Measurements from ENCODE around the gene USP6NL. TPM values are rescaled to one million over a fixed set of nuclear protein-coding genes. Genes with fewer than 3 reads are reported as not detected.

Gene USP6NL
- total RNA-seq, 1 experiment from 2014 or later = 21.4 TPM

DNA sequence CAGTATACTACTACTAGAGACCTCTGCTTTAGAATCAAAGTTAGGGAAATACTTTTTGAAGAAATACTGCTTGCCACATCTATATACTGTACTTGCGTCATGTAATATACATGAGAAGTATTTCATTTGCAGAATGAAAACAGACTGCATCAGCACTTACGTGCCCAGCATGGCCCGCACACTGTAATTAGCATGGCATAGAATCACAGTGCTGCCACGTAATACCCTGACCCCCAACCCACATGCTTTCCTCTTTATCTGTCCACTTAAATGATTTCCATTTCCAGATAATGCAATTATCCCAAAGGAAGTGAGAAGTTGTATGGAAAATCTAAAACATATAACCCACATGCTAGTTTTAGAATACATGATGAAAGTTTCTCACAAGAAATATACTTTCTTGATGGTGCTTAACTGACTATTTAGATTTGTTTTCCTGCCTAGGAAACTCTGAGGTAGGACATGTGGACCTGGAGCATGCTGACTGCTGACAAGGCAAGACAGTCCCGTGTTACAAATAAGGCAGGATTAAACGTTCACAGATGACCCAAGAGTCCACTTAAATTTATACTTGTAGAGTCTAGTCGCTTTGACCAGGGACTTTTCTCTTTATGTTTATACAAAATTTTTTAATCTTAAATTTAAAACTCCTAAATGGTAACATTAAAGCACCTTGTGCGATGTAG lies 12.6 kb downstream of the USP6NL start:
- Mint-ChIP-seq H3K27me3 (ENCODE audit: low read depth) (no peaks in the 10 kb centered on the region), H3K4me1 (peaks cover 44% of the 10 kb centered on the region), H3K36me3 (peaks cover 3% of the 10 kb centered on the region; the same call in 1 of the 2 replicates), H3K27ac (peak overlapping the region; percentile 29; the same call in 1 of the 2 replicates), H3K4me3 (no peak overlapping the region), H3K9me3 (no peaks in the 10 kb centered on the region)
- CTCF ChIA-PET = interaction anchor here (0.6 to 1.7 kb wide), 2 partner anchors 10 to 1183 kb away, joined by 3 read pairs; no protein-coding TSS in a partner anchor
- no peak for ATAC-seq
- POLR2A ChIA-PET = no interaction called here
- no peak for DNase-seq (ENCODE audit: low spot score)
- TF ChIP-seq, protein P1, sequence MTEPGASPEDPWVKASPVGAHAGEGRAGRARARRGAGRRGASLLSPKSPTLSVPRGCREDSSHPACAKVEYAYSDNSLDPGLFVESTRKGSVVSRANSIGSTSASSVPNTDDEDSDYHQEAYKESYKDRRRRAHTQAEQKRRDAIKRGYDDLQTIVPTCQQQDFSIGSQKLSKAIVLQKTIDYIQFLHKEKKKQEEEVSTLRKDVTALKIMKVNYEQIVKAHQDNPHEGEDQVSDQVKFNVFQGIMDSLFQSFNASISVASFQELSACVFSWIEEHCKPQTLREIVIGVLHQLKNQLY (CRISPR knock-in tag; IDR thresholded peaks at IDR 0.05) = no peak
- TF ChIP-seq TP53 (CRISPR knock-in tag; IDR thresholded peaks at IDR 0.05) (no peak), ZNF121 (CRISPR knock-in tag; IDR thresholded peaks at IDR 0.05) (no peak), USF2 (CRISPR knock-in tag; IDR thresholded peaks at IDR 0.05) (no peak), EMX1 (CRISPR knock-in tag; IDR thresholded peaks at IDR 0.05) (no peak), CDX4 (CRISPR knock-in tag; IDR thresholded peaks at IDR 0.05; ENCODE audit: borderline replicate concordance) (no peak), HMGXB4 (CRISPR knock-in tag; IDR thresholded peaks at IDR 0.05) (no peak), ESRRA (CRISPR knock-in tag; IDR thresholded peaks at IDR 0.05; ENCODE audit: borderline replicate concordance) (no peak), AFF4 (CRISPR knock-in tag; IDR thresholded peaks at IDR 0.05; ENCODE audit: borderline replicate concordance) (no peak), NFYB (CRISPR knock-in tag; conservative IDR thresholded peaks at IDR 0.05; ENCODE audit: low read depth) (no peak)
- TF ChIP-seq, protein P2, sequence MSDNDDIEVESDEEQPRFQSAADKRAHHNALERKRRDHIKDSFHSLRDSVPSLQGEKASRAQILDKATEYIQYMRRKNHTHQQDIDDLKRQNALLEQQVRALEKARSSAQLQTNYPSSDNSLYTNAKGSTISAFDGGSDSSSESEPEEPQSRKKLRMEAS (CRISPR knock-in tag; IDR thresholded peaks at IDR 0.05) = no peak
- TF ChIP-seq, protein P3, sequence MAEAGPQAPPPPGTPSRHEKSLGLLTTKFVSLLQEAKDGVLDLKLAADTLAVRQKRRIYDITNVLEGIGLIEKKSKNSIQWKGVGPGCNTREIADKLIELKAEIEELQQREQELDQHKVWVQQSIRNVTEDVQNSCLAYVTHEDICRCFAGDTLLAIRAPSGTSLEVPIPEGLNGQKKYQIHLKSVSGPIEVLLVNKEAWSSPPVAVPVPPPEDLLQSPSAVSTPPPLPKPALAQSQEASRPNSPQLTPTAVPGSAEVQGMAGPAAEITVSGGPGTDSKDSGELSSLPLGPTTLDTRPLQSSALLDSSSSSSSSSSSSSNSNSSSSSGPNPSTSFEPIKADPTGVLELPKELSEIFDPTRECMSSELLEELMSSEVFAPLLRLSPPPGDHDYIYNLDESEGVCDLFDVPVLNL (CRISPR knock-in tag; IDR thresholded peaks at IDR 0.05; ENCODE audit: borderline replicate concordance, low read depth) = no peak
- TF ChIP-seq, protein P4, sequence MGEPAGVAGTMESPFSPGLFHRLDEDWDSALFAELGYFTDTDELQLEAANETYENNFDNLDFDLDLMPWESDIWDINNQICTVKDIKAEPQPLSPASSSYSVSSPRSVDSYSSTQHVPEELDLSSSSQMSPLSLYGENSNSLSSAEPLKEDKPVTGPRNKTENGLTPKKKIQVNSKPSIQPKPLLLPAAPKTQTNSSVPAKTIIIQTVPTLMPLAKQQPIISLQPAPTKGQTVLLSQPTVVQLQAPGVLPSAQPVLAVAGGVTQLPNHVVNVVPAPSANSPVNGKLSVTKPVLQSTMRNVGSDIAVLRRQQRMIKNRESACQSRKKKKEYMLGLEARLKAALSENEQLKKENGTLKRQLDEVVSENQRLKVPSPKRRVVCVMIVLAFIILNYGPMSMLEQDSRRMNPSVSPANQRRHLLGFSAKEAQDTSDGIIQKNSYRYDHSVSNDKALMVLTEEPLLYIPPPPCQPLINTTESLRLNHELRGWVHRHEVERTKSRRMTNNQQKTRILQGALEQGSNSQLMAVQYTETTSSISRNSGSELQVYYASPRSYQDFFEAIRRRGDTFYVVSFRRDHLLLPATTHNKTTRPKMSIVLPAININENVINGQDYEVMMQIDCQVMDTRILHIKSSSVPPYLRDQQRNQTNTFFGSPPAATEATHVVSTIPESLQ (CRISPR knock-in tag; IDR thresholded peaks at IDR 0.05) = no peak
- TF ChIP-seq, protein P5, sequence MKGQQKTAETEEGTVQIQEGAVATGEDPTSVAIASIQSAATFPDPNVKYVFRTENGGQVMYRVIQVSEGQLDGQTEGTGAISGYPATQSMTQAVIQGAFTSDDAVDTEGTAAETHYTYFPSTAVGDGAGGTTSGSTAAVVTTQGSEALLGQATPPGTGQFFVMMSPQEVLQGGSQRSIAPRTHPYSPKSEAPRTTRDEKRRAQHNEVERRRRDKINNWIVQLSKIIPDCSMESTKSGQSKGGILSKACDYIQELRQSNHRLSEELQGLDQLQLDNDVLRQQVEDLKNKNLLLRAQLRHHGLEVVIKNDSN (CRISPR knock-in tag; IDR thresholded peaks at IDR 0.05) = no peak
- TF ChIP-seq, protein P6, sequence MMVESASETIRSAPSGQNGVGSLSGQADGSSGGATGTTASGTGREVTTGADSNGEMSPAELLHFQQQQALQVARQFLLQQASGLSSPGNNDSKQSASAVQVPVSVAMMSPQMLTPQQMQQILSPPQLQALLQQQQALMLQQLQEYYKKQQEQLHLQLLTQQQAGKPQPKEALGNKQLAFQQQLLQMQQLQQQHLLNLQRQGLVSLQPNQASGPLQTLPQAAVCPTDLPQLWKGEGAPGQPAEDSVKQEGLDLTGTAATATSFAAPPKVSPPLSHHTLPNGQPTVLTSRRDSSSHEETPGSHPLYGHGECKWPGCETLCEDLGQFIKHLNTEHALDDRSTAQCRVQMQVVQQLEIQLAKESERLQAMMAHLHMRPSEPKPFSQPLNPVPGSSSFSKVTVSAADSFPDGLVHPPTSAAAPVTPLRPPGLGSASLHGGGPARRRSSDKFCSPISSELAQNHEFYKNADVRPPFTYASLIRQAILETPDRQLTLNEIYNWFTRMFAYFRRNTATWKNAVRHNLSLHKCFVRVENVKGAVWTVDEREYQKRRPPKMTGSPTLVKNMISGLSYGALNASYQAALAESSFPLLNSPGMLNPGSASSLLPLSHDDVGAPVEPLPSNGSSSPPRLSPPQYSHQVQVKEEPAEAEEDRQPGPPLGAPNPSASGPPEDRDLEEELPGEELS (CRISPR knock-in tag; IDR thresholded peaks at IDR 0.05) = no peak
- TF ChIP-seq, protein P7, sequence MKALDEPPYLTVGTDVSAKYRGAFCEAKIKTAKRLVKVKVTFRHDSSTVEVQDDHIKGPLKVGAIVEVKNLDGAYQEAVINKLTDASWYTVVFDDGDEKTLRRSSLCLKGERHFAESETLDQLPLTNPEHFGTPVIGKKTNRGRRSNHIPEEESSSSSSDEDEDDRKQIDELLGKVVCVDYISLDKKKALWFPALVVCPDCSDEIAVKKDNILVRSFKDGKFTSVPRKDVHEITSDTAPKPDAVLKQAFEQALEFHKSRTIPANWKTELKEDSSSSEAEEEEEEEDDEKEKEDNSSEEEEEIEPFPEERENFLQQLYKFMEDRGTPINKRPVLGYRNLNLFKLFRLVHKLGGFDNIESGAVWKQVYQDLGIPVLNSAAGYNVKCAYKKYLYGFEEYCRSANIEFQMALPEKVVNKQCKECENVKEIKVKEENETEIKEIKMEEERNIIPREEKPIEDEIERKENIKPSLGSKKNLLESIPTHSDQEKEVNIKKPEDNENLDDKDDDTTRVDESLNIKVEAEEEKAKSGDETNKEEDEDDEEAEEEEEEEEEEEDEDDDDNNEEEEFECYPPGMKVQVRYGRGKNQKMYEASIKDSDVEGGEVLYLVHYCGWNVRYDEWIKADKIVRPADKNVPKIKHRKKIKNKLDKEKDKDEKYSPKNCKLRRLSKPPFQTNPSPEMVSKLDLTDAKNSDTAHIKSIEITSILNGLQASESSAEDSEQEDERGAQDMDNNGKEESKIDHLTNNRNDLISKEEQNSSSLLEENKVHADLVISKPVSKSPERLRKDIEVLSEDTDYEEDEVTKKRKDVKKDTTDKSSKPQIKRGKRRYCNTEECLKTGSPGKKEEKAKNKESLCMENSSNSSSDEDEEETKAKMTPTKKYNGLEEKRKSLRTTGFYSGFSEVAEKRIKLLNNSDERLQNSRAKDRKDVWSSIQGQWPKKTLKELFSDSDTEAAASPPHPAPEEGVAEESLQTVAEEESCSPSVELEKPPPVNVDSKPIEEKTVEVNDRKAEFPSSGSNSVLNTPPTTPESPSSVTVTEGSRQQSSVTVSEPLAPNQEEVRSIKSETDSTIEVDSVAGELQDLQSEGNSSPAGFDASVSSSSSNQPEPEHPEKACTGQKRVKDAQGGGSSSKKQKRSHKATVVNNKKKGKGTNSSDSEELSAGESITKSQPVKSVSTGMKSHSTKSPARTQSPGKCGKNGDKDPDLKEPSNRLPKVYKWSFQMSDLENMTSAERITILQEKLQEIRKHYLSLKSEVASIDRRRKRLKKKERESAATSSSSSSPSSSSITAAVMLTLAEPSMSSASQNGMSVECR (CRISPR knock-in tag; IDR thresholded peaks at IDR 0.05; ENCODE audit: borderline replicate concordance) = no peak
